Stimulated activated memory B cell treated with anti-CD40 and anti-IgM and Interleukin-4, amounts not matched to agents 10 μg/mL and 1 μg/mL and 100 μg/mL, for 72 hours (primary cell): ENCODE data around the gene DPYSL4.
A peak's percentile ranks its signal among the peaks of the same experiment; 100 is the strongest.

Experiments
- ATAC-seq: fragments of 150-1000 bp; cut with Tn5 transposase; 2 replicates; pipeline ENCODE4 v1.10.0; 2021
- H3K27ac Mint-ChIP-seq: one replicate; pipeline ENCODE4 v1.8.0; 2022; ENCODE audit warnings: mild to moderate bottlenecking, mixed read lengths
- H3K27me3 Mint-ChIP-seq: one replicate; pipeline ENCODE4 v1.8.0; 2022; ENCODE audit warnings: mixed read lengths
- H3K36me3 Mint-ChIP-seq: one replicate; pipeline ENCODE4 v1.8.0; 2022; ENCODE audit warnings: mixed read lengths
- H3K4me1 Mint-ChIP-seq: one replicate; pipeline ENCODE4 v1.8.0; 2022; ENCODE audit warnings: mixed read lengths
- H3K4me3 Mint-ChIP-seq: one replicate; pipeline ENCODE4 v1.8.0; 2022; ENCODE audit warnings: mild to moderate bottlenecking, moderate library complexity, mixed read lengths
- H3K9me3 Mint-ChIP-seq: one replicate; pipeline ENCODE4 v1.8.0; 2022; ENCODE audit warnings: mixed read lengths

The DPYSL4 gene

DNA sequence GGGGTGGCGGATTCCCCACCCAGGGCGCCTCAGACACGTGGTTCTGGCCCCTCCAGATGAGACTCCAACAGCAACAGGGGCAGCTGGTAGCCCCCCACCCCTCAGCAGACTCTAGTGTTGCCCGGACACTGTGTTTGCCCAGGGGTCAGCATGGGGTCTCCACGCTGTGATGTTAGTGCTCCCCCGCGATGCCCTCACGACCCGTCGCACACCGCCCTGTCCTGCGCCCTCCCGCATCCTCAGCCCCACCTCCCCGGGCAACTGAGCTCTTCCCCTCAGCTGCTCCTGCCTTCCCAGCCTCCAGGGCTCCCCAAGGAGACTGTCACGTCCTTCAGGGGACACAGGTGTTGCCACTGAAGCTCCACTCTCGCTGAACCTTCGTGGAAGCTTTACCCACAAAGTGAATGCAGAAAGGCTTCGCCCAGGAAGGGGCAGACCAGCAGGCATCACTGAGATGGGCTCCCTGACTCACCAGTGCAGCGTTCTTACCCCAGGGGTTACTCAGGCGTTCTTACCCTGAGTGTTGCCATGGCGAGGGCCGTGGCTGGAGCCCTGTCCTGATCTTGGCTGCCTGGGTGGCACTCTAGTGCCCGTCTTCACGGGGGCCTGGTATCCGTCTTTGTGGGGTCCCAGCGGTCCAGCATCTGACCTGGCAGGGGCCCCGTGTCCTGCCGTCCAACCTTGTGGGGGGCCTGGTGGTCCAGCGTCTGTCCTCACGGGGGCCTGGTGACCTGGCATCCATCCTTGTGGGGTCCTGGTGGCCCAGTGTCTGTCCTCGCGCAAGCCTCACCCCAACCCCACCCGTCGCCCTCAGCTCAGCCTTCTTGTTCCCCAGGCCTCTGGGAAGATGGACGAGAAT, 14.6 kb downstream of the DPYSL4 start:
- Mint-ChIP-seq H3K27me3 (peaks cover 9% of the 10 kb centered on the region), H3K4me3 (no peak overlapping the region), H3K4me1 (no peaks in the 10 kb centered on the region), H3K27ac (no peak overlapping the region), H3K36me3 (no peaks in the 10 kb centered on the region), H3K9me3 (no peaks in the 10 kb centered on the region)
- no peak for ATAC-seq

DNA sequence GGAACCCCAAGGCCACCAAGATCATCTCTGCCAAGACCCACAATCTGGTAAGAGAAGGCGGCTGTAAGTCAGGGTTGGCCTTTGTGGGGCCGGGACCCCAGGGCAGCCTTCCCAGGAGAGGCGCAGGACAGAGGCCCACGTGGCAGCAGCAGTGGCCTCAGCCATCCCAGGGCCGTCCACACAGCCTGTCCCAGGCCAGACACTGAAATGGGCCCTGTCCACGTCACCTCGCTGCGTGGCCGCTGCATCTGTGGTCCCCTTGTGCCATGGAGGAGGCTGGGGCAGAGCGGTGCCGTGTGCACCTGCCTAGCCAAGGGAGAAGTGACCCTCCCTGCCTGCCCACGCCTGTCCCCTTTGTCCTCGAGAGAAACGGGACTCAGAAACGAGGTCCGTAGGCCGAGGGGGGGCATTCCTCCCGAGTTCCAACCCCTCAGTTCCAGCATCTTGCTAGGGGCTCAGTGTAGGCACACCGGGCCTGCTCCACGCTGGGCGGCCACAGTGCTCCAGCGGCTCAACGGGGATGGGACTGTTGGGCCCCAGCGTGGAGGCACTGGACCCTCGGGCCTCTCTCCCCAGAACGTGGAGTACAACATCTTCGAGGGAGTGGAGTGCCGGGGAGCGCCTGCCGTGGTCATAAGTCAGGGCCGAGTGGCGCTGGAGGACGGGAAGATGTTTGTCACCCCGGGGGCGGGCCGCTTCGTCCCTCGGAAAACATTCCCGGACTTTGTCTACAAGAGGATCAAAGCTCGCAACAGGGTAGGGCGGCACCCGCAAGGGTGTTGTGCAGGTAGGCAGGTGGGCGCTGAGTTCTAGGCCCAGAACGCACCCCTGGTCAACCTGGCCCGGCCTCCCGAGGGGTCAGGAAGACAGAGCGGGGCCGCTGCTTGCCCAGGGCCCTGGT, 15.6 kb downstream of the DPYSL4 start:
- Mint-ChIP-seq H3K27me3 (peaks cover 9% of the 10 kb centered on the region), H3K36me3 (no peaks in the 10 kb centered on the region), H3K4me1 (no peaks in the 10 kb centered on the region), H3K9me3 (no peaks in the 10 kb centered on the region), H3K4me3 (no peak overlapping the region), H3K27ac (no peak overlapping the region)
- no peak for ATAC-seq

DNA sequence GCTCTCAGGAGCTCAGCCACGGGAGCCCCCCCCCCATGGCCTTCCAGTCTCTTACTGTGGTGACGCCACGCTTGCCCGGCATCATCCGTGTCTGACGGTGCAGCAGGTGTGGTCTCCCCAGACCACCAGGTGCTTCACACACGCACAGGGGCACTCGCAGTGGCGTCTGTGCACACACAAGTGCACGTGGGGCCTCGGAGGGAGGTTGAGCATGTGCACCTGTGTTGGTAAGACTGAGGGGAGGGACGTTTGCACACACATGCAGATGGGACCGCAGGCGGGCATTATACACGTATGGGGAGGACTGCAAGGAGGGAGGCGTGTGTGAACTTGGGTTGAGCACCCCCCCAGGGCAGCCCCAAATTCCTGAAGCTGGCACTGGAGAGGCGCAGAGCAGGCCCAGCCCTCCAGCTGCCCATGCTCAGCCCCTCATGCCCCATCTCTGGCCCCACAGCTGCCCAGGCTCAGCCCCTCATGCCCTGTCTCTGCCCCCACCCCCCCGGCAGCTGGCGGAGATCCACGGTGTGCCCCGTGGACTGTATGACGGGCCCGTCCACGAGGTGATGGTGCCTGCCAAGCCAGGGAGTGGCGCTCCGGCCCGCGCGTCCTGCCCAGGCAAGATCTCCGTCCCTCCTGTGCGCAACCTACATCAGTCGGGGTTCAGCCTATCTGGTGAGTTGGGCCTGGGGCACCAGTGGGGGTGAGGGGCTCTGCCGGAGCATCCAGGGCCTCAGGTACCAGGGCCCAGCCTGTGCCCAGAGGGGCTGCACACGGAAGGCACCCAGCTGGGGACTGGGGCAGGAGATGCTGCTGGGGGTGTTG, 16.7 kb downstream of the DPYSL4 start:
- no peak for ATAC-seq
- no peaks in the 10 kb centered on the region for H3K36me3 Mint-ChIP-seq
- H3K4me3 Mint-ChIP-seq: no peak overlapping the region
- H3K27ac Mint-ChIP-seq: no peak overlapping the region
- H3K4me1 Mint-ChIP-seq: peaks cover 4% of the 10 kb centered on the region
- no peaks in the 10 kb centered on the region for H3K9me3 Mint-ChIP-seq
- peaks cover 7% of the 10 kb centered on the region for H3K27me3 Mint-ChIP-seq

DNA sequence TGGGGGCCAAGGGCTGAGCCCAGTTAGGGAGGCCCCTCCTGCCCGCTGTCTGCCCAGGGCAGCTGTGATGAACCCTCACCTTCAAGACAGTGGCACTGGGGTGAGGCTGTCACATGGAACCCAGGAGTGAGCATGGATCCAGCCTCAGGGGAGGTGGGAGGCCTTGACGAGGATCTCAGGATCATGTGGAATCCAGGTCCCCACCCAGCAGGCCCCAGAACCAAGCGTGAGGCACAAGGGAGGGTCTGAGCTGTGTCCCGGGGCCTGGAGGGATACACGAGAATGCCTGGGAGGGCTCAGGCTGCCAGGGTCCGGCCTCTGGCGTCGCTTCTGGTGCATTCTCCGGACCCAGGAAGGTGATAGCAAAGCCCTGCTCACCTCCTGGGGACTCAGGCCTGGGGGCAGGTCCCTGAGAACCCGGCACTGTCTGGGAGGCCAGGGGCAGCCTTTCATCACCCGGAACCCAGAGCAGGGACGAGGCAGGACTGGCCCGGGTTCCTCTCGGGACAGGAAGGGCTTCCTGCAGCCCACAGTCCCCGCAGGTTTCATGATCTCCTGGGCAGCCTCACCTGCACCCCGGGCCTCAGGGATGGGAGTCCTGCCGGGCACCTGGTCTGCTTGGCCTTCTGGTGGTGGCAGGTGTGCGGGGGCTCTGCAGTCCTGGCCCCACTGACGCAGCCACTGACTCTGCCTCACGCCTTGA, 17.5 kb downstream of the DPYSL4 start:
- Mint-ChIP-seq H3K9me3 (no peaks in the 10 kb centered on the region), H3K27me3 (no peaks in the 10 kb centered on the region), H3K4me3 (no peak overlapping the region), H3K27ac (no peak overlapping the region), H3K4me1 (peaks cover 11% of the 10 kb centered on the region), H3K36me3 (no peaks in the 10 kb centered on the region)
- no peak for ATAC-seq

DNA sequence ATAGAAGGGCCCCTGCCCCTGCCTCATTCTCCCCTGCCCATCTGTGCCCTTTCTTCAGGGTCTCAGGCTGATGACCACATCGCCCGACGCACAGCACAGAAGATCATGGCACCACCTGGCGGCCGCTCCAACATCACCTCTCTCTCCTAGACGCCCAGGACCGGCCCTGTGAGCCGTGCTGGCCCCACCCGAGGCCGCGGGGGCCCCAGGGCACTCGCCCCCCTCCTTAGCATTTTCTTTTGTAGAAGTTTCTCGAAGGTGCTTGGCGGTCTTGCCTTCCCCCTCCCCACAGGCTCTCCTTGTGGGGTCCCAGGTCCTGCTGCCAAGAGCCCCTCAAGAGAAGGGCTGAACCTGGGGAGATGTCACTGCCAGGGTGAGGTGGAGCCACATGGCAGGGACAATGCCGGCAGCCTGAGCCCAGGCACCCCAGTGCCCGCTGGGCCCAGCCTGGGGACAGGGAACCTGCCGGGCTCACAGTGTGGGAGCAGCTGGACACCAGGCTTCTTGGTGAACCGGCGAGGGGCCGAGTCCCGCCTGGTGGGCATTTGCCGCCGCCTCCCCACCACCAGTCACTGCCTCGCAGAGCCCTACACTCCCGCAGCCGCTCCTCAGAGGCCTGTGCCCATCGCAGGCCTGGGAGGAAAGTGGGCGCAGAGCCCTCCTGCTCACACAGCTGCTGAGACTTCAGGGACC, 18.2 kb downstream of the DPYSL4 start:
- Mint-ChIP-seq H3K27me3 (no peaks in the 10 kb centered on the region), H3K27ac (no peak overlapping the region), H3K9me3 (no peaks in the 10 kb centered on the region), H3K36me3 (no peaks in the 10 kb centered on the region), H3K4me1 (peaks cover 11% of the 10 kb centered on the region), H3K4me3 (no peak overlapping the region)
- ATAC-seq: no peak

DNA sequence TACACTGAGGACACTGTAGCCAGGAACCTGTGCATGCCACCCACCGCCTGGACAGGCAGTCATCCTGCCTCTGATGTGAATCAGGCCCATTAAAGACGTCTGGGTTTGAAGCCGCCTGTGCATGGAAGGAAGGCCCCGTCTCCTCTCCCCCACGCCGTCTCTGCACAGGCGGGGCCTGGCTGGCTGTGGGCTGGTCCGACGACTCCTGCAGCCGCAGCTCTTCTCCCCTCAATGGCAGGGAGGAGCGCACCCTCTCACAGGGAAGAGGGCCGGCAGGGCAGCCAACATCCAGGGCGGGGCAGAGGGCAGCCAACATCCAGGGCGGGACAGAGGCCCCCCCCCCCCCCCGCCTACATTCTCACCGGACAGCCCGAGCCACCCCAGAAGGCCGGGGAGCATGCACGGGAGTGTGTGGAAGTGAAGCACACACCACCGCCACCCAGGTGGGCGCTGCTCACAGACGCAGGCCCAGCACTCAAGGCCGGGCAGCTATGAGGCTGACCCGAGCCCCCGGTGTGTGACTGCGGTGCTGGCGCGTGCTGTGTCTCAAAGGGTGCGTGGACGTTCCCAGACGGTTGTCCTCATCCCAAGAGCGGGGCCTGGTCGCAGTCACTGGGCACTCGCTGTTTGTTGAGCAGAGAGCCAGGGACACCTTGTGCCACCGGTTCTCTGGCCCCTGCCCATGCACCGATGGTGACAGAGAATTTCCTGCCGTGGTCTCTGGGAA, 19.1 kb downstream of the DPYSL4 start:
- no peak for ATAC-seq
- Mint-ChIP-seq H3K9me3 (no peaks in the 10 kb centered on the region), H3K4me3 (no peak overlapping the region), H3K36me3 (peaks cover 2% of the 10 kb centered on the region), H3K27me3 (no peaks in the 10 kb centered on the region), H3K4me1 (peaks cover 11% of the 10 kb centered on the region), H3K27ac (no peak overlapping the region)

DNA sequence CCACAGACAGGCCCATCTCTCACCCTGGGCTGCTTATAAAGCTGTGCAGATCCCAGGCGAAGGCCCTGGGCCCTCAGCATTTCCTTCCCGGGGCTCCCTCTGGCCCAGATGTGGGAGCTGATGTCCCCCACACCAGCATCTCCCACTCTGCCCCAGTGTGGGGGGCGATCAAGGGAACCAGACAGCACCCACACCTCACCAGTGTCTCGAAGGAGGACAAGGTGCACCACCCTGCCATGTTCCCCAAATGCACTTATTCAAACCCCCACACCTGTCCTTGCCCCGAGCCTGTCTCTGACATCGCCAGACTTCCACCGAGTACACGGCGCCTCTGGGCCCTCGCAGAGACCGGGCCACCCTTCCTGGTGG, 19.6 kb downstream of the DPYSL4 start:
- H3K4me3 Mint-ChIP-seq: no peak overlapping the region
- no peaks in the 10 kb centered on the region for H3K9me3 Mint-ChIP-seq
- no peak for ATAC-seq
- H3K36me3 Mint-ChIP-seq: peaks cover 4% of the 10 kb centered on the region
- H3K27ac Mint-ChIP-seq: no peak overlapping the region
- H3K27me3 Mint-ChIP-seq: no peaks in the 10 kb centered on the region
- H3K4me1 Mint-ChIP-seq: peaks cover 11% of the 10 kb centered on the region

DNA sequence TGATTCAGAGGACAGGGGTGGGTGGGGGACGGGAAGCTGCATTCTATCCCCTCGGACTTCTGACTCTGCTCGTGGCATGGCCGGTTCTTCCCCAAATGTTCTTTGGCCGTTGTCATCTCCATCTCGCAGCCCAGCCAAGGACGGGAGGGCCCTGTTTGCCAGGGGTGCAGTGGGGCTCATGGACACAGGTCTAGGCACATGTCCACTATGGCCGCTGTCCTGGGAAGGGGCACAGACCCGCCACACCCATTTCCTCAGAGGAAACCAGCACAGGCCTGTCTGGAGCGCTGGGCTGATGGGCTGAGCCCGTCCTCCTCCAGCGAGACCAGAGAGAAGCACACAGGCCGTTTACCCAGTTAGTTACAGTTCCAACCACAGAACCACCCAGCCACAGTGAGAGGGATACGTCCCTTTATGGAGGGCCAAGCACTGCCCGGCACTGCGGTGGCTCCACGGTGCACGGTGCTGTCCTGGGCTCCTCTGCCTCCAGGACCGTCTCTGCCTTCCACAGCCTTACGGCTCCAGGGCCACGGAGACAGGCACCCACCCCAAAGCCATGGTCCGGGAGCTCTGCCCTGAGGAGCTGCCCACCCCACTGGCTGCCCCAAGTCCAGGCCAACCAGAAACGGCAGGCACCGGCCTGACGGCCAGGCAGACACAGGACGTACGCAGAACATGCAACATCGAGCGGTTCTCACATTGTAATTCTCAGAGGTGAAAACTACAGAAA, 20.2 kb downstream of the DPYSL4 start:
- Mint-ChIP-seq H3K27ac (no peak overlapping the region), H3K4me1 (peaks cover 11% of the 10 kb centered on the region), H3K36me3 (peaks cover 6% of the 10 kb centered on the region), H3K9me3 (no peaks in the 10 kb centered on the region), H3K4me3 (no peak overlapping the region), H3K27me3 (no peaks in the 10 kb centered on the region)
- no peak for ATAC-seq

DNA sequence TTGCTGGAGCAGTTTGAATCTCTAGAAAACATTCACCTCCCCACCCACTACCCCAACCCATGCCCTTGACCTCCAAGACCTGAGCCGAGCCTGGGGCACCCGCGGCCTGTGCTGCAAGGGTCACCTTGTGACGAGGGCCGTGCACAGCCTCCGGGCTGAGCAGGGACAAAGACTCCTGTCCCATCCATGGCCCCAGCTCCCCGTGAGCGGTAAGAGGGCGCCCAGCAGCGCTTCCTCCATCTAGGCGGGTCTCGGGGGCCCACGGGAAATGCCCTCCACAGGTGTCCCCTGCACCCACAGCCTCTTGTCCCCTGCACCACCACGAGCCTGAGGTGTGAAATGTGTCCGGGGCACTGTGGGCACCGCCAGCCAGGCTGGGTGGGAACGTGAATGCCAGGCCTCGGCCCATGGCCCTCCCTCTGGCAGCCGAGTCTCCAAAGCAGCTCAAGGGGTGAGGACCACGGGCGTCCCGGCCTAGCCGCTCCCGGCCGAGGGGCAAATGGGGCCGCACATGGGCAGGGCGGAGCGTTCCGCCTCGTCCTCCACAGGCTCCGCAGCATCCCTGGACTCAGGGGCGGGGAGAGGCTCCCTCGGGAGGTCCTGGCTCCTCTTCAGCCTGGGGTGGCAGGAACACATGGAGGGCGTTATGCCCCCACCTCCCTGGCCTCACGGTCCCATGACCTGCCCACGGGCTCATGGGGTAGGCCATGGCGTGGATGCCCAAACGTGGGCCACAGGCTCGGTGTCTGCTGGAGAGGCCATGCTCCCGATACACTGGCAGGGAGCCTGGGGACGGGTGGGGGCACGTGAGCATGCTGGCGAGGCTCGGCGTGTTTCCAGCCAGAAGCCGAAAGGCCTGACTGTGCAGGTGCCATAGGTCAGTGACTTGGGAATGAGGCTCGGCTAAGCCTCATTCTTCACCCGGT, 21.1 kb downstream of the DPYSL4 start:
- Mint-ChIP-seq H3K4me1 (peaks cover 11% of the 10 kb centered on the region), H3K27me3 (no peaks in the 10 kb centered on the region), H3K9me3 (peaks cover 4% of the 10 kb centered on the region), H3K36me3 (peaks cover 13% of the 10 kb centered on the region), H3K27ac (no peak overlapping the region), H3K4me3 (no peak overlapping the region)
- no peak for ATAC-seq

DNA sequence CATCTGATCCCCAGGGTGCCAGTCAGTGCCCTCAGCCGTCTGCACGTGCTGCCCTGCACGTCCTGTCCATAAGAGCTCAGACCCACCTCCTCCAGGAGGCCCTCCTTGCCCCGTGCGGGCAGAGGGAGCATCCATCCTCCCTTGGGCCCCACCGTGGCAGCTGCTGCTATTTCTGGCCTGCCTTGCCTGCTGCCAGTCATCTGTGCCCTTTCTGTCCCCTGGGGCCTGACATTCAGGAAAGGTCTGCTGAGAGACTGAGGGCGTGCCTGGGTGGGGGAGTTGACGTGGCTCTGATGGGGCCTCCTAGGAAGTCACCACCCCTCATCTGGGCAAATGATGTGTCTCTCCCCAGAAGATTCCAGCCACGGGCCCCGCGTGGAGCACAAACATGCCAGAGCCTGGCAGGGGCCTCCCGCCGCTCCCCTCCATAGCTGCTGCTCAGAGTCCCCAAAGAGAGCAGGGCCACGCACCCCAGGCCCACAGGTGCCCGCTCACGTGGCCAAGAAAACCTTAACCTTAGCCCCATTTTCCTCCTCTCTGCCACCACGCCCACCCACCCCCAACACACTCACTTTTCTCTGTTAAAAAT, 21.8 kb downstream of the DPYSL4 start:
- Mint-ChIP-seq H3K4me3 (no peak overlapping the region), H3K27ac (peak overlapping the region; percentile 33), H3K4me1 (peaks cover 11% of the 10 kb centered on the region), H3K27me3 (no peaks in the 10 kb centered on the region), H3K9me3 (peaks cover 6% of the 10 kb centered on the region), H3K36me3 (peaks cover 19% of the 10 kb centered on the region)
- peak; percentile 74 for ATAC-seq

DNA sequence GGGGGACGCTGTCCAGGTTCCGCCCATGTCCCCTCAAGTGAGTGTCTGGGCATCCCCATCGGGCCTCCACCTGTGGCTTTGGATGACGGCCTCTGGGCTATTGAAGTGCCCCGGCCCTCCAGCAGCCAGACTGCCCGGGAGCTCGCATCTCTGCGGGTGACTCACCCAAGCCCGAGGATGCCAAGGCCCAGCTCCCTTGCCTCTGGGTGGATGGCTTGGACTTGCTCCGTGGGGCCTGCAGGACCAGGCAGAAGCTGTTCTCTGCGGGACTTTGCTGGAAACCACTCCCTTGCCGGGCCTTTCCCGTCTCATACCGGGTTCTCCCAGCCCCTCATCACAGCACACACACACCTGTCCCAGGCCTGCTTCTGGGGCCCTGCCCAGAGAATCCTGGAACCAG, 22.4 kb downstream of the DPYSL4 start:
- H3K36me3 Mint-ChIP-seq: peaks cover 25% of the 10 kb centered on the region
- no peak overlapping the region for H3K4me3 Mint-ChIP-seq
- H3K27me3 Mint-ChIP-seq: no peaks in the 10 kb centered on the region
- no peak for ATAC-seq
- peak overlapping the region; percentile 33 for H3K27ac Mint-ChIP-seq
- H3K9me3 Mint-ChIP-seq: peaks cover 9% of the 10 kb centered on the region
- peaks cover 11% of the 10 kb centered on the region for H3K4me1 Mint-ChIP-seq

DNA sequence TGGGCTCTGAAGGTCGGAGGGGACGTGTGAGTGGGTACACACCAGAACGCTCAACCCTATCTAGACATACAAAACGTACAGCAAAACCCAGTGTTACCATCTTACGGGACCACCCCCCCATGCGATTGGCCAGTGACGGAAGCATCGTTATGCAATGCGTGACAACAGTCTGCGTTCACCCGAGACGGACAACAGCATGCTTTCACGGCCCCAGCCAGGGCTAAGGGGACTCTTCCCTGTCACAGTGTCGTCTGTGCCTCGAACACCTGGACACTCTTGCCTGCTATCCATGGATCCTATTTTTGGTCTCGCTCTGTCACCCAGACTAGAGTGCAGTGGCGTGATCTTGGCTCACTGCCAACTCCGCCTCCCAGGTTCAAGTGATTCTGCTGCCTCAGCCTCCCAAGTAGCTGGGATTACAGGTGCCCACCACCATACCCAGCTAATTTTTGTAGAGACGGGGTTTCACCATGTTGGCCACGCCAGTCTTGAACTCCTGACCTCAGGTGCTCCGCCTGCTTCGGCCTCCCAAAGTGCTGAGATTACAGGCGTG, 23.3 kb downstream of the DPYSL4 start:
- ATAC-seq: no peak
- no peaks in the 10 kb centered on the region for H3K27me3 Mint-ChIP-seq
- H3K36me3 Mint-ChIP-seq: peaks cover 32% of the 10 kb centered on the region
- no peak overlapping the region for H3K27ac Mint-ChIP-seq
- no peak overlapping the region for H3K4me3 Mint-ChIP-seq
- H3K9me3 Mint-ChIP-seq: peaks cover 14% of the 10 kb centered on the region
- peaks cover 11% of the 10 kb centered on the region for H3K4me1 Mint-ChIP-seq
